Effector memory CD4-positive, alpha-beta T cell (primary cell): ENCODE data around the gene PRDM11.

ENCODE experiments used
- DNase-seq, 3 donors: peaks; one replicate each; pipeline ENCODE4 v3.0.0-alpha.2; 2020
- H3K27ac ChIP-seq: 2 replicates; pipeline ENCODE4 v1.7.0; 2013; ENCODE audit warnings: mild to moderate bottlenecking, low read length, moderate library complexity; ENCODE audit not compliant: insufficient read depth, poor library complexity, severe bottlenecking
- H3K27me3 ChIP-seq: replicated peaks from 2 replicates; pipeline ENCODE4 v1.7.0; 2013; ENCODE audit warnings: mild to moderate bottlenecking, low read length; ENCODE audit not compliant: insufficient read depth, control insufficient read depth, poor library complexity, severe bottlenecking
- H3K36me3 ChIP-seq: 2 replicates; pipeline ENCODE4 v1.7.0; 2013; ENCODE audit warnings: mild to moderate bottlenecking, low read length, moderate library complexity; ENCODE audit not compliant: control insufficient read depth, insufficient read depth
- H3K4me1 ChIP-seq: 2 replicates; pipeline ENCODE4 v1.7.0; 2013; ENCODE audit warnings: low read length, mild to moderate bottlenecking; ENCODE audit not compliant: control insufficient read depth, insufficient read depth, poor library complexity, severe bottlenecking
- H3K4me3 ChIP-seq: 2 replicates; pipeline ENCODE4 v1.7.0; 2013; ENCODE audit warnings: low read length, low read depth, mild to moderate bottlenecking; ENCODE audit not compliant: insufficient read depth, poor library complexity, severe bottlenecking
- H3K9me3 ChIP-seq: 2 replicates; pipeline ENCODE4 v1.7.0; 2013; ENCODE audit warnings: mild to moderate bottlenecking, low read length, moderate library complexity; ENCODE audit not compliant: control insufficient read depth

The PRDM11 gene

GRCh38 chr11:45149483-45150056 lies 3.1 kb downstream of the PRDM11 start:
- Histone ChIP-seq H3K27ac (no peak overlapping the region), H3K9me3 (no peaks in the 10 kb centered on the region), H3K27me3 (no peaks in the 10 kb centered on the region), H3K4me3 (no peak overlapping the region), H3K4me1 (peaks cover 13% of the 10 kb centered on the region), H3K36me3 (no peaks in the 10 kb centered on the region)
- no peak for DNase-seq

- no peaks in the 10 kb centered on the region for H3K27me3 ChIP-seq
- no peak for DNase-seq
- H3K9me3 ChIP-seq = no peaks in the 10 kb centered on the region
Observed at GRCh38 chr11:45150301-45150700, 3.9 kb downstream of the PRDM11 start.

GRCh38 chr11:45150943-45151342 lies 4.5 kb downstream of the PRDM11 start:
- H3K4me3 ChIP-seq = no peak overlapping the region
- no peaks in the 10 kb centered on the region for H3K36me3 ChIP-seq
- H3K27me3 ChIP-seq = no peaks in the 10 kb centered on the region
- peaks cover 9% of the 10 kb centered on the region for H3K4me1 ChIP-seq
- DNase-seq = no peak
- no peak overlapping the region for H3K27ac ChIP-seq
- H3K9me3 ChIP-seq = no peaks in the 10 kb centered on the region

More at GRCh38 chr11:45150301-45150700, 3.9 kb downstream of the PRDM11 start:
- H3K36me3 ChIP-seq = no peaks in the 10 kb centered on the region
- H3K27ac ChIP-seq = no peak overlapping the region
- H3K4me3 ChIP-seq = no peak overlapping the region
- peaks cover 13% of the 10 kb centered on the region for H3K4me1 ChIP-seq

- H3K27me3 ChIP-seq = no peaks in the 10 kb centered on the region
- no peak for DNase-seq
- no peak overlapping the region for H3K4me3 ChIP-seq
Observed at GRCh38 chr11:45151362-45151982, 5.0 kb downstream of the PRDM11 start.

GRCh38 chr11:45152740-45153595 lies 6.5 kb downstream of the PRDM11 start:
- no peak for DNase-seq
- Histone ChIP-seq H3K27ac (no peak overlapping the region), H3K27me3 (no peaks in the 10 kb centered on the region), H3K36me3 (no peaks in the 10 kb centered on the region), H3K4me1 (no peaks in the 10 kb centered on the region), H3K9me3 (no peaks in the 10 kb centered on the region), H3K4me3 (no peak overlapping the region)

More at GRCh38 chr11:45151362-45151982, 5.0 kb downstream of the PRDM11 start:
- no peaks in the 10 kb centered on the region for H3K36me3 ChIP-seq
- H3K27ac ChIP-seq = no peak overlapping the region
- H3K9me3 ChIP-seq = no peaks in the 10 kb centered on the region
- peaks cover 6% of the 10 kb centered on the region for H3K4me1 ChIP-seq

DNA sequence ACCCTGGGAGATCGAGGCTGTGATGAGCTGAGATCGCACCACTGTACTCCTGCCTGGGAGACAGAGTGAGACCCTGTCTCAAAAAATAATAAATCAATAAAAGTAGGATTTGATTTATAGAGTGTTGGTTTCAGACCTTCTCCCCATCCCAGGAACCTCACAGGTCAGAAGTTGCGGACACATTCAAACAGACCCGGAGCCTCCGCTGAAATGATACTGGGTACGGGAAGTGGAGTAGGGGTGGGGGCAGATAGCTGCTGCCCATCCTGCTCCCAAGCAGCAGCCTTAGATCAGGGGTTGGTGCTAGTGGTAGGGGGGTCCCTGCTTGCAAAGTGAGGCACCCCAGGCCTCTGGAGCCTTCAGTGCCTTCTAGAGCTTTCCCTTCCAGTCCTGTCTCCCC lies 7.8 kb downstream of the PRDM11 start:
- H3K27ac ChIP-seq = no peak overlapping the region
- no peak overlapping the region for H3K4me3 ChIP-seq
- H3K4me1 ChIP-seq = no peaks in the 10 kb centered on the region
- no peaks in the 10 kb centered on the region for H3K9me3 ChIP-seq
- no peaks in the 10 kb centered on the region for H3K36me3 ChIP-seq
- H3K27me3 ChIP-seq = no peaks in the 10 kb centered on the region
- no peak for DNase-seq

GRCh38 chr11:45155058-45155551 lies 8.7 kb downstream of the PRDM11 start:
- H3K27ac ChIP-seq = no peak overlapping the region
- no peak for DNase-seq
- no peaks in the 10 kb centered on the region for H3K9me3 ChIP-seq
- no peaks in the 10 kb centered on the region for H3K4me1 ChIP-seq
- H3K27me3 ChIP-seq = no peaks in the 10 kb centered on the region
- H3K36me3 ChIP-seq = no peaks in the 10 kb centered on the region
- no peak overlapping the region for H3K4me3 ChIP-seq

DNA sequence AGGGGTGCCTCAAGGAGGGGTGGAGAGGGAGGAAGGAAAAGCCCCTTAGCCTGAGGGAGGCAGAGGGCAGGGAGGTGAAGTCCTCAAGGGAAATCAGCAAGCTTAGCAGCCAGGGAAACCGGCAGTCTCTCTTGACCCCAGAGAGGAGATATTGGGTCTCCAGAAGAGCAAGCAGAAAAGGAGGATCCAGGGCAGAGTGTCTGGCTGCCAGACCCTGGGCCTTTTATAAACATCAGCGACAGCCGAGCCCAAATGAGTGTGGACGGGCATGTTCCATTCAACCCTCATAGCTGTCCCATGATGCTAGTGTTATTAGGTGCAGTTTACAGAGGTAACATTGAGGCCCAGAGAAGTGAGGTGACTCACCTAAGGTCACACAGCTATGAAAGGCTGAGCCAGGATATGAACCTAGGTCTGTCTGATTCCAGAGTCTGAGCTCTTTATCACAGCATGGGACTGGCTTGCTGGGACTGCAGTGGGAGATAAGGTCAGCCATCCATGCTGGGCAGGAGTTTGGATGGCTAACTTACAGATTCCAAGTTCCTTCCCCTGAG lies 9.3 kb downstream of the PRDM11 start:
- Histone ChIP-seq H3K36me3 (no peaks in the 10 kb centered on the region), H3K4me1 (no peaks in the 10 kb centered on the region), H3K9me3 (no peaks in the 10 kb centered on the region), H3K4me3 (no peak overlapping the region), H3K27me3 (no peaks in the 10 kb centered on the region), H3K27ac (no peak overlapping the region)
- no peak for DNase-seq

DNA sequence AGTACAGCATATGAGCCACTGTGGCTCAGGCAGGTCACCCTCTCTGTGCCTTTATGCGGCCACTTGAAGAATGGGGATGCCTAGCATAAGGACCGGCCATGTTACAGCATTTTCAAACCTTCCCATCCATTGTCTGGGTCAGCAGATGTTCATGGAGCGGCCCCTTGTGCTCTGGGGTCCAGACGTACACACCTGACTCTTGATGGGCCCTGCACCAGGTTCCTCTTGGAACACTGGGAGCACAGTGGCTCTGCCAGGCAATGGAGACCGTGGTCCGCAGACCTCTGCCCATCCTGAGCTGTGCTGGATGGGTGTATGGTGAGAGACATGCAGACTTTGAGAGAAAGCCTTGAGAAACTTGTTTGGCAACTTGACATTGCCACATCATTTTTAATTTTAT lies 9.8 kb downstream of the PRDM11 start:
- H3K27ac ChIP-seq = no peak overlapping the region
- H3K4me1 ChIP-seq = no peaks in the 10 kb centered on the region
- H3K4me3 ChIP-seq = no peak overlapping the region
- no peaks in the 10 kb centered on the region for H3K36me3 ChIP-seq
- no peak for DNase-seq
- H3K9me3 ChIP-seq = no peaks in the 10 kb centered on the region
- no peaks in the 10 kb centered on the region for H3K27me3 ChIP-seq
